ENCODE data around the gene ZDHHC11. TPM values are rescaled to one million over a fixed set of nuclear protein-coding genes. Genes with fewer than 3 reads are reported as not detected.

ZDHHC11 gene
- total and polyA plus RNA-seq, 9 donors, result 1.1 to 25.6 (median 4.7) TPM

- intact Hi-C loops (cut with DNase I), result no loop called here
- H3K27ac ChIP-seq, result no peak overlapping the region
- TF ChIP-seq EP300 (IDR thresholded peaks at IDR 0.05), result no peak
- TF ChIP-seq POLR2A (IDR thresholded peaks at IDR 0.05), result no peak
- TF ChIP-seq CTCF (IDR thresholded peaks at IDR 0.05), result no peak
- H3K27me3 ChIP-seq, result no peaks in the 10 kb centered on the region
- no peaks in the 10 kb centered on the region for H3K9me3 ChIP-seq
- H3K4me1 ChIP-seq (ENCODE audit: insufficient read depth), result no peaks in the 10 kb centered on the region
- no peak overlapping the region for H3K4me3 ChIP-seq
- WGBS, 3 donors, result 82 to 87% (median 84%) methylated on average over 18 of the region's 18 CpGs
- no peaks in the 10 kb centered on the region for H3K36me3 ChIP-seq
- DNase-seq, result no peak
Observed at GRCh38 chr5:885127-885442, 34.3 kb upstream of the ZDHHC11 start.

DNA sequence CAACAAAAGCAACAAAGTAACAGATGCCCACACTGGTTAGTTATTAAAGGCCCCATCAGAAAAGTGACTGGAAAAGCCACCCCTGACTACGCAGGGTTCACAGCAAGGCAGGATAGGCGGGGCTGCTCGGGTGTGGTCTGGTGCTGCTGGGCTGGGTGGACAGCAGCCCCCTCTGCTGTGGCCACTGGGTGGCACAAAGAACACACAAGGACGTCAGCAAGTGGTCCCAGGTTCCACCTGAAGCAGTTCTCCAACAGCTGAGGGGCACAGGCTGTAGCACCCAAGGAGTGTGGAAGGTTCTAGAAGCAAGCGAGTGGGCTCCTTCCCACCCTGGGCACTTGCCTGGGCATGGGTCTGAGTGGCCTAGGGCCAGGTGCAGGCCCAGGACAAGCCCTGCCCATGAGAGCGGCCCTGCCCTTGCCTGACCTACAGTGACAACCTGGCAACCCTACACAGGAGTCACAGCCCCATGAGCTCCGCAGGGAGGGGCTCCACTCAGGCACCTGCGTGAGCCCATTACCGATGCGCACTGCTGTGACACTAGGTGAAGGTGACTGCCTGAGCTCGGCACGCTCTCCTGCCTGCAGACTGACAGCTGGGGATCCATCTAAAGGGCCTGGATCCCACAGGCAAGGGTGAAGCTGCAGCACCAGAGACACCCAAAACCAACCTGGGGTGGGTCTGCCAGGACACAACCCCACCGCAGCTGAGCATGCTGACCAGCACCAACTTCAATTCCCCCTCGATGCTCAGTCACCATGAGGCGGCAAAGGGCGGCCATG lies 33.8 kb upstream of the ZDHHC11 start:
- 85 to 91% (median 86%) methylated on average over 15 to 16 of the region's 16 CpGs for WGBS, 3 donors

GRCh38 chr5:883475-884181 lies 32.8 kb upstream of the ZDHHC11 start:
- no peaks in the 10 kb centered on the region for H3K36me3 ChIP-seq
- 92 to 93% (median 93%) methylated on average over 29 of the region's 29 CpGs for WGBS, 3 donors
- intact Hi-C loops (cut with DNase I), result no loop called here
- H3K9me3 ChIP-seq, result no peaks in the 10 kb centered on the region
- H3K4me1 ChIP-seq (ENCODE audit: insufficient read depth), result no peaks in the 10 kb centered on the region
- peak in 1 of 5 donors; percentile 9 for DNase-seq
- no peaks in the 10 kb centered on the region for H3K27me3 ChIP-seq
- no peak for TF ChIP-seq EP300 (IDR thresholded peaks at IDR 0.05)
- TF ChIP-seq POLR2A (IDR thresholded peaks at IDR 0.05), result no peak
- TF ChIP-seq CTCF (IDR thresholded peaks at IDR 0.05), result no peak
- H3K4me3 ChIP-seq, result no peak overlapping the region
- no peak overlapping the region for H3K27ac ChIP-seq

More for the DNA sequence above, 33.8 kb upstream of the ZDHHC11 start:
- intact Hi-C loops (cut with DNase I), result no loop called here
- no peaks in the 10 kb centered on the region for H3K4me1 ChIP-seq (ENCODE audit: insufficient read depth)
- H3K27me3 ChIP-seq, result no peaks in the 10 kb centered on the region
- no peak overlapping the region for H3K4me3 ChIP-seq
- no peaks in the 10 kb centered on the region for H3K36me3 ChIP-seq
- DNase-seq, result peak in 1 of 5 donors; percentile 8
- H3K27ac ChIP-seq, result no peak overlapping the region
- TF ChIP-seq CTCF (IDR thresholded peaks at IDR 0.05) (no peak), POLR2A (IDR thresholded peaks at IDR 0.05) (no peak), EP300 (IDR thresholded peaks at IDR 0.05) (no peak)
- no peaks in the 10 kb centered on the region for H3K9me3 ChIP-seq

DNA sequence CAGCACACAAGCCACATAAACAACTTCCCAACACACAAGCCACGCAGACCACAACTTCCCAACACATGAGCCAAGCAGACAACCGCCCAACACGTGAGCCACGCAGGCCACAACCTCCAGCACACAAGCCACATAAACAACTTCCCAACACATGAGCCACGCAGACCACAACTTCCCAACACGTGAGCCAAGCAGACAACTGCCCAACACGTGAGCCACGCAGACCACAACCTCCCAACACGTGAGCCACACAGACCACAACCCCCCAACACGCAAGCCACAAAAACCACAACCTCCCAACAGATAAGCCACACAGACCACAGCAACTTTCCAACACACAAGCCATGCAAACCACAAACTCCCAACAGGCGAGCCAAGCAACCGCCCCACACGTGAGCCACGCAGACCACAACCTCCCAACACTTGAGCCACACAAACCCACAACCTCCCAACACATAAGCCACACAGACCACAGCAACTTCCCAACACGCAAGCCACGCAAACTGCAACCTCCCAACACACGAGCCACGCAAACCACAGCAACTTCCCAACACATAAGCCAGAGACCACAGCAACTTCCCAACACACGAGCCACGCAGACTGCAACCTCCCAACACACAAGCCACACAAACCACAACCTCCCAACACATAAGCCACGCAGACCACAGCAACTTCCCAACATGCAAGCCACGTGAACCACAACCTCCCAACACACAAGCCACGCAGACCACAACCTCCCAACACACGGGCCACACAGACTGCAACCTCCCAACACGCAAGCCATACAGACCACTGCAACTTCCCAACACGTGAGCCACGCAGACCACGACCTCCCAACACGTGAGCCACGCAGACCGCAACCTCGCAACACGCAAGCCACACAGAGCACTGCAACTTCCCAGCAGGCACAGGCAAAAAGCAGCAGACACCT lies 31.7 kb upstream of the ZDHHC11 start:
- WGBS, 3 donors, result 92 to 94% (median 93%) methylated on average over 33 of the region's 33 CpGs
- no peak overlapping the region for H3K27ac ChIP-seq
- DNase-seq, result no peak
- no peak overlapping the region for H3K4me3 ChIP-seq
- H3K27me3 ChIP-seq, result no peaks in the 10 kb centered on the region
- intact Hi-C loops (cut with DNase I), result no loop called here
- H3K9me3 ChIP-seq, result no peaks in the 10 kb centered on the region
- no peak for TF ChIP-seq EP300 (IDR thresholded peaks at IDR 0.05)
- TF ChIP-seq POLR2A (IDR thresholded peaks at IDR 0.05), result no peak
- TF ChIP-seq CTCF (IDR thresholded peaks at IDR 0.05), result no peak
- H3K4me1 ChIP-seq (ENCODE audit: insufficient read depth), result no peaks in the 10 kb centered on the region
- H3K36me3 ChIP-seq, result no peaks in the 10 kb centered on the region
